Suprapubic skin (tissue), 4 donors: ENCODE data around the gene PRRC2B. TPM values are rescaled to one million over a fixed set of nuclear protein-coding genes. Genes with fewer than 3 reads are reported as not detected.

ENCODE experiments used
- DNase-seq, 2 donors: peaks; one replicate each; pipeline ENCODE4 v3.0.0-alpha.2; 2019; ENCODE audit warnings: low spot score in 2 of 2
- H3K27ac ChIP-seq: fragments of 200-600 bp; sonication (generic); one replicate; pipeline ENCODE4 v1.5.1; 2019
- H3K27me3 ChIP-seq: fragments of 200-600 bp; sonication (generic); one replicate; pipeline ENCODE4 v1.5.1; 2019
- H3K36me3 ChIP-seq: fragments of 200-600 bp; sonication (generic); one replicate; pipeline ENCODE4 v1.5.1; 2019
- H3K4me1 ChIP-seq: fragments of 200-600 bp; sonication (generic); one replicate; pipeline ENCODE4 v1.5.1; 2019
- H3K4me3 ChIP-seq: fragments of 200-600 bp; sonication (generic); one replicate; pipeline ENCODE4 v1.5.1; 2019; ENCODE audit warnings: mild to moderate bottlenecking
- H3K9me3 ChIP-seq: fragments of 200-600 bp; sonication (generic); one replicate; pipeline ENCODE4 v1.5.1; 2019
- CTCF ChIP-seq, 2 donors: fragments of 200-600 bp in 1 of 2; fragments of 450-650 bp in 1 of 2; sonication (generic) in 1 of 2; IDR thresholded peaks; one replicate each; pipeline ENCODE4 v1.5.1; 2016 to 2019; ENCODE audit warnings: antibody characterized with exemption in 2 of 2, mild to moderate bottlenecking in 1 of 2, moderate library complexity in 1 of 2
- EP300 ChIP-seq: sonication (generic); formaldehyde crosslinking; IDR thresholded peaks from one replicate; pipeline ENCODE4 v1.6.1; 2017; ENCODE audit warnings: antibody characterized with exemption
- POLR2A ChIP-seq, 2 donors: fragments of 450-650 bp; IDR thresholded peaks; one replicate each; pipeline ENCODE4 v1.6.1; 2017; ENCODE audit warnings: antibody characterized with exemption in 2 of 2, mild to moderate bottlenecking in 2 of 2, moderate library complexity in 2 of 2
- POLR2AphosphoS5 ChIP-seq, 3 donors: sonication (generic); formaldehyde crosslinking; IDR thresholded peaks; one replicate each; pipeline ENCODE4 v1.6.1; 2017; ENCODE audit warnings: antibody characterized with exemption in 3 of 3
- WGBS: methylation state at CpG from one replicate; pipeline ENCODE4 v1.1.5; 2018; 5-methylcytosine and 5-hydroxymethylcytosine counted together
- total RNA-seq, 4 donors: library from RNA; depleted of rRNA; stranded (reverse); fragments of >200 nt; gene quantifications; one replicate each; pipeline ENCODE4 v1.1.0, GENCODE V29; 2016

PRRC2B gene
- total RNA-seq, 4 donors from 2014 or later, result 153 to 286 (median 240) TPM

GRCh38 chr9:131473198-131473885 lies 79.5 kb downstream of the PRRC2B start:
- peak in 1 of 2 donors; percentile 48 for DNase-seq
- 89% methylated on average over 7 of the region's 9 CpGs for WGBS
- peaks cover 100% of the 10 kb centered on the region for H3K36me3 ChIP-seq

GRCh38 chr9:131473891-131474290 lies 80.0 kb downstream of the PRRC2B start:
- DNase-seq, result peak in 1 of 2 donors; percentile 55
- Histone ChIP-seq H3K27me3 (no peaks in the 10 kb centered on the region), H3K9me3 (no peaks in the 10 kb centered on the region), H3K4me1 (no peaks in the 10 kb centered on the region), H3K27ac (no peak overlapping the region), H3K36me3 (peaks cover 100% of the 10 kb centered on the region), H3K4me3 (no peak overlapping the region)
- TF ChIP-seq POLR2A (IDR thresholded peaks at IDR 0.05) (no peak), EP300 (no peak), CTCF (IDR thresholded peaks at IDR 0.05) (no peak), POLR2AphosphoS5 (IDR thresholded peaks at IDR 0.05) (no peak)
- WGBS, result 84% methylated on average over 10 of the region's 10 CpGs

More at GRCh38 chr9:131473198-131473885, 79.5 kb downstream of the PRRC2B start:
- TF ChIP-seq EP300 (no peak), POLR2AphosphoS5 (IDR thresholded peaks at IDR 0.05) (no peak), POLR2A (IDR thresholded peaks at IDR 0.05) (no peak), CTCF (IDR thresholded peaks at IDR 0.05) (no peak)
- Histone ChIP-seq H3K4me1 (no peaks in the 10 kb centered on the region), H3K27me3 (no peaks in the 10 kb centered on the region), H3K9me3 (no peaks in the 10 kb centered on the region), H3K4me3 (no peak overlapping the region), H3K27ac (no peak overlapping the region)

GRCh38 chr9:131474711-131475110 lies 80.8 kb downstream of the PRRC2B start:
- peak in 1 of 2 donors; percentile 54 for DNase-seq
- Histone ChIP-seq H3K4me1 (peaks cover under 1% of the 10 kb centered on the region), H3K36me3 (peaks cover 100% of the 10 kb centered on the region), H3K27me3 (no peaks in the 10 kb centered on the region), H3K9me3 (no peaks in the 10 kb centered on the region), H3K27ac (no peak overlapping the region), H3K4me3 (no peak overlapping the region)
- TF ChIP-seq CTCF (IDR thresholded peaks at IDR 0.05) (no peak), EP300 (no peak), POLR2AphosphoS5 (IDR thresholded peaks at IDR 0.05) (no peak), POLR2A (IDR thresholded peaks at IDR 0.05) (no peak)
- WGBS, result 93% methylated on average over 14 of the region's 16 CpGs

- Histone ChIP-seq H3K9me3 (no peaks in the 10 kb centered on the region), H3K4me1 (peaks cover 7% of the 10 kb centered on the region), H3K36me3 (peaks cover 99% of the 10 kb centered on the region), H3K27me3 (no peaks in the 10 kb centered on the region), H3K27ac (no peak overlapping the region), H3K4me3 (no peak overlapping the region)
- TF ChIP-seq POLR2AphosphoS5 (IDR thresholded peaks at IDR 0.05) (no peak), CTCF (IDR thresholded peaks at IDR 0.05) (no peak), EP300 (no peak), POLR2A (IDR thresholded peaks at IDR 0.05) (no peak)
- 93% methylated on average over 45 of the region's 46 CpGs for WGBS
- DNase-seq, result peak in 1 of 2 donors; percentile 62
These were observed 81.4 kb downstream of the PRRC2B start for GRCh38 chr9:131475111-131475955.
